Cerebellar nuclear complex (tissue), 1 donor: ENCODE data around the gene TNS3.
"Not testable (repeated sequence)": the region's sequence is repeated elsewhere in the genome, so short reads cannot be mapped to it uniquely, and the experiment has no call there.

Source experiments
- DNase-seq, 2 experiments: peaks; one replicate each; lab custom pipeline; 2025; lab: John Stamatoyannopoulos, UW

The TNS3 gene

GRCh38 chr7:47561715-47562446, 20.0 kb downstream of the TNS3 start:
- DNase-seq = no peak

DNA sequence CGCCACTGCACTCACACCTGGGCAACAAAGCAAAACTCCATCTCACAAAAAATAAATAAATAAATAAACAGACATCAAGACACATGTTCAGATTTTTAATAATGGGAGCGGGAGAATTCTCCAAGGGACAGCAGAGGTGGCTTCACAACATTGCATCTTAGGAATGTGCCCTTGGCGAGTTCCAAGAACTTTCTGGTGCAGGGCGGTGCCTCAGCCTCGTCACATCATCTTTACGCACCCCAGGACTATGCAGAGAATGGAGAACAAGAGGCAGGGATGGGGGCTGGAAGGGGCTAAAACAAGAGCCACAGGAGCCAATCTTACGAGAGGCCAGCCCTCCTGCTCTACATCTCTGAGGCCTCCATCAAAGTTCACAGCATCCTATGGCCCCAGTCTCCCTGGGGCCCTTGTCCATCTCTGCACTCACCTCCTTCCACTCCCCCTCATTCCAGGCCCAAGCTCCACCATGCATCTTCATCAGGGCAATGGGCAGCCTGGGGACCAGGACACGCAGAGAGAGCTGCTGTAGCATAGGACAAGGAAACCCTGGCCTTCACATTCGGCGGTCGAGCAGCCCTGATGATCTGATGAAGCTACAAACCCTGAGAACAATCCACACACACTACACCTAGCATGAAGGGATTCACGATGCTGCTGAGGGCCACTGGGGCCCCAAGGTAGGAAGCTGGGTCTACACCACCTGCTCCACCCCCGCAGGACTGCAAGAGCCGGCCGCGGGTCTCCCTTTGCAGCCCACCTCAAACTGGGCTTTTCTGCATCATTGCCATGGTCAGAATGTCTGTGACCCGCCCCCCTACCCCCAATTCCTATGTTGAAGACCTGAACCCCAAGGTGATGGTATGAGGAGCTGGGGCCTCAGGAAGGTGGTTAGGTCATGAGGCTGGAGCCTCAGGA, 22.3 kb downstream of the TNS3 start:
- DNase-seq = no peak

DNA sequence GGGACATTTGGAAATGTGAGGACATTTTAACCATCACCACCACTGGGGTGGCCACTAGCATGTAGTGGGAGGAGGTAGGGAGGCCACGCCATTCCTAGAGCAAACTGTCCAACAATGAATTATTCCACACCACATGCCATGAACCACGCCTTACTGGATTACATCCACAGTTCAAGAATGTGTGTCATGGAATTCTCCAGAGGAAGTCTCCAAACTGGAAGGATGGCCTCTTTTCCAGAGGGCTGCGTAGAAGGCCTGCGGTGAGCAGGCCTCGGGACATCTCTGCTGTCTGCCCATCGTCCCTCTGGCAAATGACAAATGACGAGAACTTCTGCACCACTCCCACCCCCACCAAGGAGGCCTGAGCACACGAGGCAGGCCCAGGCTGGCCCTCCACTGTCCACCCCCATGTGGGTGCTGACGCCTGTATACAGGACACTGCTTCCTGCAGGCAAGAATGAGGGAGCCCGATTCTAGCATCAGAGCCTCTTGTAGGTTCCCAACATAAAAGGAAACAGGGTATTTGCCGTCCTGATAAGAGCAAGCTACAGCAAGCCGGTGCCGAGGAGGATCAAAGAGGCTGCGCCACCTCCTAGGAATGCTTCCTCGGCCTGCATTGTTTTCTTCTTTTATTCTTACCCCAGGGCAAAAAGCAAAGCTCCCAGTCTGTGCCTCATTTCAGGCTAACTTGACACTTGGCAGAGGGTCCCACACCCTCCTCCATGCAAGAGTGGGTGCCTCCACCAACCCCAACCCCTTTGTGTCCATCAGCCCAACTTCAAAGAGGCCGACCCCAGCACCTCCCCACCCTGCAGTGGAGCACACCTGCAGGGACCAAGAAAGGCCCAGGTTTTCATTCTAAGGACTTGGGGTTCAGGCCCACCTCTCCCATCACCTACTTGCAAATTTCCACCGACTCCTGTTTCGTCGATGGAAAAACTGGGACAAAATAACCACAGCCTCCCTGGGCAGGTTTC, 23.9 kb downstream of the TNS3 start:
- no peak for DNase-seq

DNA sequence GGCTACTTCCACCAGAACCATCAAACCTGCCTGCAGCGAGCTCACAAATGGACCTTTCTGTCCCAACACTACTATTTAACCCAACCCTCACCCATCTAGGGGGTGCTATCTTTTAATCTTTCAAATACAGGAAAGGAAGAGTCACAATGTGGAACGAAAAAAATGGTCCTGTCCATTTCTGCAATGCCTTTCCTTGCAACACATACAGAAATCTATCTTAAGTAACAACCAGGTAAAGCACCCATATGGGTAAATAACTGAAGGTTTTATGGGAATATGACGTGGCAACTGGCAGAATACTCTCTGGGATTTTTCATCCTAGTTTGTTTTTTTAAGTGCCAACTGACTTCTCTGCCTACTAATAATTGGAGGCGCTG, 24.6 kb downstream of the TNS3 start:
- DNase-seq = no peak

- DNase-seq = no peak
Measured at GRCh38 chr7:47556511-47557180, 25.3 kb downstream of the TNS3 start.

DNA sequence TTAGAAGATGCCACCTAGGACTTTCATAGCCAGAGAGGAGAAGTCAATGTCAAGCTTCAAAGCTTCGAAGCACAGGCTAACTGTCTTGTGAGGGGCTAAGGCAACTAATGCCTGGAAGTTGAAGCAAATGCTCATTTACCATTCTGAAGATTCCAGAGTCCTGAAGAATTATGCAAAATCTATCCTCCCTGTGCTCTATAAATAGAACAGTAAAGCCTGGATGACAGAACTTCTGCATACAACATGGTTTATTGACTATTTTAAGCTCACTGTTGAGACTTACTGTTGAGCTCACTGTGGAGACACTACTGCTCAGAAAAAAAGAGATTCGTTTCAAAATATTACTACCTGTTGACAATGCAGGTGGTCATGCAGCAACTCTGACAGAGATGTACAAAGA, 28.6 kb downstream of the TNS3 start:
- DNase-seq = no peak

DNA sequence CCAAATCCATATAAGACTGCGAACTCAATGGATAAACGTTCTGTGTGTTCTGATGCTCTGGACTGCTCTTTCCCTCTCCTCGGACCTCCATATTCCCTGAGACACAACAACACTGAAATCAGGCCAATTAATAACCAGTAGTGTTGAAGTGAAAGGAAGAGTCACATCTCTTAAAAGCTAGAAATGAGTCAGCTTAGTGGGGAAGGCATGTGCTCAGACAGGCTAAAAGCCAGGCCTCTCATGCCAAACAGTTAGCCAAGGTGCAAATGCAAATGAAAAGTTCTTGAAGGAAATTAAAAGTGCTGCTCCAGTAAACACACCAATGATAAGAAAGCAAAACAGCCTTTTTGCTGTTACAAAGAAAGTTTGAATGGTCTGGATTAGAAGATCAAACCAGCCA, 29.3 kb downstream of the TNS3 start:
- DNase-seq = no peak

DNA sequence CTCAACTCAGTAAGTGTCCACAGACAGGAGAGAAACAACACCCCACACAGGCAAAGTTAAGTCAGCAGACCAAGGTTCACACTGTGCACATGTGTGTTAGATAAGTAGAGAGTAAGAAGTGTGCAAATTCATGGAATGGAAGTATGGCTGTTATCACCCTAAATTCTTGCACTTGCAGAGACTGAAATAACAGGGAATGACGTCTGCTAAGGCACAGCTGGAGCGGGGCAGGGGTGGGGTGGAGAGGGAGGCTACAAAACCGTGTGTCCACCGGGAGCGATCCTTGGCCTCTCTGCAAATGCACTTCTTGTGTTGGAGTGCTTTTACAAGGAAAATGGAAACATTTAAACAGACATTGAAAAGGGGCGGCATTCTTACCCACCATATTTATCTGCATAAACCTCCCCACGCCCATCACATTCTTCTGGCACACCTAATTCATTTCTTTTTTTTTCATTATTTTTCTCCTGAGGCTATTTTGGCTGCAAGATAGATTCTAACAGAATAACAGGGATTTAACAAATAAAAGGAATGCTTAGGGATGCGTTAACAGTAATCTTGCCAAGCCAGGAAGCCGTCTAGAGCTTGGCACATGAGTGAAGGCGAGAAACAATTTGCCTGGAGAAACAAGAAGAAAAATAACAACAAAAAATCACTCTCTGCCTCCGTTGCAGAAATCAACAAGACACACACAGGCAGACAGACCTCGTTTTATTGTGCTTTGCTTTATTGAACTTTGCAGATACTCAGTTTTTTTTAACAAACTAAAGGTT, 30.1 kb downstream of the TNS3 start:
- no peak for DNase-seq

DNA sequence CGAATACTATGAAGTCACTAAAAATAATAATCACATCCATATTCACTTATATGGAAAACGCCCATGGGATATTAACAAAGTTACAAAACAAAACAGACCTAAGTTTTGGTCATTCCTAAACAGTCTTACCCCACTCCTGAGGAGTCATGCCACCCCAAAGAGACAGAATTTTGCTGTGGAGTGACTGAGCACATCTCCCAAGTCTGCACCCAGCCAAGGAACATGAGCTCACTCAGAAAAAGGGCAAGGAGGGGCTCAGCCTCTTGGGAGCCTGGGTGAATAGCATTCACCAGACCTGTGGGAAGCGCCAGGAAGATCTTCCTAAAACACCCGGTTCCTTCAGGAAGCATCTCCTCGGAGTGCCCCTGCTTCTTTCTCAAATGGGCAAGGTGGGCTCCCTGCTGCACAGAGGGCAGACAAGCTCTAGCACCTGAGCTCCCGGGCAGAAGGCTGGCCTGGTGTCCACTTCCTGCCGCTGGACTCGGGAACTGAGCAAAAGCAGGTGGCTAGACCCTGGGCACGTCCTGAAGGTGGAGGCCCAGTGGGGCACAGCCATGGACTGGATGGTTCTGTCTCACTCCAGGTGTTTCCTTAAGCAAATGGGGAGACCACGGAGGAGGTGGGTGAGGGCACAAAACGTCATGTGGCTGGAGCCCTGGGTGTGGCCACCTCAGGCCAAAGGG, 31.0 kb downstream of the TNS3 start:
- no peak for DNase-seq

DNA sequence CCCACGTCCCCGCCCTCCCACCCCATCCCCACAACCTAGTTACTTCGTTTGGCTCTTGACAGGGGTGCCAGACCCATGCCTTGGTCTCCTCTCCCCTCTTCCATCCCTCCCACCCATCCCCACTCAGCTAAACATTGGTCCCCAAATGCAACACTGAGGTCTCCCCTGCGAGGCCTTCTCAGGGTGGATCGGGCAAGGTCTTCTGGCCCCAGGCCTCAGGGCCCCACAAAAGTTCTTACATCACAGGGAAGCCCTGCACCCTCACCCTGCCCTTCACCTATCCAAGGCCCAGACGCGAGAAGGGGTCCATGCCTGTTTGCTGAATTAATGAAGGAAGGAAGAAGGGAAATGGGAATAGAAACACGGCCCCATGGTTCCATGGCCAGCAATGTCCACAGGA, 32.0 kb downstream of the TNS3 start:
- no peak for DNase-seq

GRCh38 chr7:47549397-47549796, 32.5 kb downstream of the TNS3 start:
- no peak for DNase-seq

DNA sequence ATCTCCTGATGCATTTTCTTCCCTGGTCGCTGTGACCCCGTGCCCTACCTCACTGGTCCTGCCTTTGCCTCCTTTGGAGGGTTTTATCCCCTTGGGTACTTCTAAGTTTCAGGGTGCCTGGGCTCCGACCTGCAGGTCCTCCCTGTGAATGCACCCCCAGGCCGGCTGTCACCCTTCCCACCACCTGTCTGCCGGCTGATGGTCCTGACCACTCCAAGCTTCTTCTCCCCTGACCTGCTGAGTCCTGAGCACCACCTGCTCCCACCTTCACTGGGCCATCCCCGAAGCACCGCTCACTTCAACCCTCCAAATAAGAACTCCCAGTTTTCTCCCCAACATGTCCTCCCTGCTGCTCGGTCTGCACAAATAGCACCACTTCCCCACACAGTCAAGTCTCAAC, 33.4 kb downstream of the TNS3 start:
- DNase-seq = no peak

GRCh38 chr7:47546733-47547494, 35.0 kb downstream of the TNS3 start:
- no peak for DNase-seq

GRCh38 chr7:47546171-47546570, 35.7 kb downstream of the TNS3 start:
- DNase-seq = no peak

- DNase-seq = no peak
Measured at GRCh38 chr7:47544416-47544815, 37.5 kb downstream of the TNS3 start.

GRCh38 chr7:47543714-47544113, 38.2 kb downstream of the TNS3 start:
- DNase-seq = no peak

DNA sequence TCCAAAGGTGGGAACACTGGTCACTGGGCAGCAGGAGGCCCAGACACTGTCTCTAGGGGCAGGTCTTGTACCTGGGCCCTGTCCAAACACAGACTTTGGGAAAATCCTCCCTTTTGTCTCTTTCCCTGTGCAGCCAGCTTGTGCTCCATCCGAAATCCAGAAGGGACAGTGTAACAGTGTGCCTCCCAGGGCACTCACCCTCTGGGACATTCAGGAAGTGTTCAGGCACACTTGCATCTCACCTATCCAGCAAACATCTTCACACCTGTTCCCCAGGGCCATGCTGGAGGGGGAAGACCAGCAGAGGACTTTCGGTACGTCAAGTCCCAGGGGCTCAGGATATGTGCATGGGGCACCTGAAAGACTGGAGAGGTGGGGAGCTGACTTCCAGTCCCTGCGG, 38.9 kb downstream of the TNS3 start:
- no peak for DNase-seq

DNA sequence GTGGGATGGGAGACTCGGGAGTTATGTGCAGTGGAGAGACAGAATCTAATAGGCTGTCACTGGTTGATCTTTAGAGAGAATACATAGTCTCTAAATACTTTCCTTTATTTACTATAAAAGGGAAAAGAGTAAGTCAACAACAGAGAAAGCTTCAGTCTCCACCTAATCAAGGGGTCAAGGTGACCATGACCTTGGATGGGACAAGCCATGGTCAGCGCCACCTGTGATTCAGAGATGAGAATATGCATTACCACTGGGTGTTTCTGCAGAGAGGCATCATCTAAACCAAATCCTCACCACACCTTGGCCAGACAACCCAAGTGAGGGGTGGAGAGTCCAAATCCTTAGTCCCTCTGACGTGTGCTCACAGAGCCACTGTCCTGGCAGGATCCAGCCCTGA, 39.9 kb downstream of the TNS3 start:
- no peak for DNase-seq

DNA sequence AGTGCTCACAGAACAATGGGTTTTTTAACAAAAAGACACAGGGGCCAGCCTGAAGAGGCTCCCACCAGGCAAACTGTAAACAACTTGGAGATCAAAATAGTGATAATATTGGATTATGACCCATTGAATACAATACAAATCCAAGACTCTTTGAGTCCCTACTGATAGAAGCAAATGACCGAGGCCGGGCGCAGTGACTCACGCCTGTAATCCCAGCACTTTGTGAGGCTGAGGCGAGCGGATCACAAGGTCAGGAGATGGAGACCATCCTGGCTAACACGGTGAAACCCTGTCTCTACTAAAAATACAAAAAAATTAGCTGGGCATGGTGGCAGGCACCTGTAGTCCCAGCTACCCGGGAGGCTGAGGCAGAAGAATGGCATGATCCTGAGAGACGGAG, 40.4 kb downstream of the TNS3 start:
- not testable (repeated sequence) for DNase-seq
